Activated CD4-positive, alpha-beta memory T cell treated with anti-CD3 and anti-CD28 coated beads for 36 hours (primary cell): Measurements from ENCODE around the gene MPP2. TPM values are rescaled to one million over a fixed set of nuclear protein-coding genes. Genes with fewer than 3 reads are reported as not detected.

ENCODE experiments used
- total RNA-seq, 2 experiments: library from RNA; stranded (reverse); gene quantifications; one replicate each; pipeline ENCODE4 v1.2.3, GENCODE V29; 2021

The MPP2 gene
- total RNA-seq, 2 experiments from 2014 or later: 1.8 to 2.0 TPM

Other genes with a start within 250 kb of the MPP2 start
- under 1 TPM; 0.34 to 0.67 TPM for gene MEOX1, start 245.6 kb downstream of the MPP2 start, total RNA-seq
- not detected for gene SOST, start 148.7 kb downstream of the MPP2 start, total RNA-seq
- gene DUSP3, start 128.6 kb downstream of the MPP2 start, total RNA-seq: 10 to 100 TPM; 13.8 to 14.8 TPM
- gene CFAP97D1, start 127.1 kb downstream of the MPP2 start, total RNA-seq: not detected
- under 1 TPM; 0.41 to 0.62 TPM for gene MPP3, start 74.4 kb downstream of the MPP2 start, total RNA-seq
- gene CD300LG, start 60.4 kb downstream of the MPP2 start, total RNA-seq: not detected
- under 1 TPM in 1 of 2 experiments, not detected in 1; 0.90 TPM for gene PPY, start 34.9 kb upstream of the MPP2 start, total RNA-seq
- gene PYY, start 46.4 kb upstream of the MPP2 start, total RNA-seq: not detected
- gene NAGS, start 97.1 kb upstream of the MPP2 start, total RNA-seq: 1 to 10 TPM; 1.5 to 1.7 TPM
- 10 to 100 TPM; 27.6 to 28.2 TPM for gene TMEM101, start 107.4 kb upstream of the MPP2 start, total RNA-seq
- gene LSM12, start 159.1 kb upstream of the MPP2 start, total RNA-seq: 10 to 100 TPM; 76.8 to 81.8 TPM
- 10 to 100 TPM; 20.7 to 21.9 TPM for gene G6PC3, start 163.2 kb upstream of the MPP2 start, total RNA-seq
- 10 to 100 TPM; 18.0 to 19.0 TPM for gene HDAC5, start 216.1 kb upstream of the MPP2 start, total RNA-seq
- gene HROB, start 234.4 kb upstream of the MPP2 start, total RNA-seq: 10 to 100 TPM; 17.9 to 19.8 TPM